ENCODE results near the gene REEP5. TPM values are rescaled to one million over a fixed set of nuclear protein-coding genes. Genes with fewer than 3 reads are reported as not detected.
"Not testable (repeated sequence)": the region's sequence is repeated elsewhere in the genome, so short reads cannot be mapped to it uniquely, and the experiment has no call there.

The REEP5 gene
- total RNA-seq, 1 experiment from 2014 or later, result 112 TPM

GRCh38 chr5:112965733-112966306 is 43.8 kb upstream of the REEP5 start:
- TF ChIP-seq CTCF (IDR thresholded peaks at IDR 0.05) (no peak), POLR2AphosphoS5 (IDR thresholded peaks at IDR 0.05; ENCODE audit: low read depth, low read length) (no peak), SIN3A (IDR thresholded peaks at IDR 0.05; ENCODE audit: borderline replicate concordance, insufficient read depth, low read depth, low read length) (no peak), REST (IDR thresholded peaks at IDR 0.05; ENCODE audit: insufficient read depth in 1 of 2, low read depth in 2 of 2, low read length in 1 of 2) (no peak), TCF7L2 (IDR thresholded peaks at IDR 0.05; ENCODE audit: low read depth, low read length) (no peak)
- no peak for DNase-seq (ENCODE audit: low read depth, low spot score)
- no peaks in the 10 kb centered on the region for H3K36me3 ChIP-seq (ENCODE audit: control insufficient read depth, insufficient read depth, low read length)
- intact Hi-C loops (cut with micrococcal nuclease; ENCODE audit: unreplicated experiment), result no loop called here
- H3K9me3 ChIP-seq (ENCODE audit: control insufficient read depth, insufficient read depth, low read depth, low read length), result no peaks in the 10 kb centered on the region
- H3K4me1 ChIP-seq (ENCODE audit: control insufficient read depth, insufficient read depth, low read length), result peaks cover 38% of the 10 kb centered on the region
- in situ Hi-C loops (cut with HindIII; ENCODE audit: low pct_unique_long_range_greater_than_20kb, low sequenced_read_pairs), result no loop called here
- ChIA-PET POLR2A (no interaction called here), CTCF (interaction anchor here (0.7 kb wide), 1 partner anchor 982 kb away, joined by 4 read pairs; no protein-coding TSS in a partner anchor)
- H3K4me3 ChIP-seq (ENCODE audit: low read depth in 2 of 2, low read length in 2 of 2), result no peak overlapping the region
- ATAC-seq, result no peak
- no peaks in the 10 kb centered on the region for H3K27me3 ChIP-seq (ENCODE audit: control insufficient read depth, insufficient read depth, low read length)
- H3K27ac ChIP-seq (ENCODE audit: low read length), result peak overlapping the region; percentile 34; the same call in 1 of the 2 replicates
- BruUV-seq (replicated peaks), result no TSS peak

DNA sequence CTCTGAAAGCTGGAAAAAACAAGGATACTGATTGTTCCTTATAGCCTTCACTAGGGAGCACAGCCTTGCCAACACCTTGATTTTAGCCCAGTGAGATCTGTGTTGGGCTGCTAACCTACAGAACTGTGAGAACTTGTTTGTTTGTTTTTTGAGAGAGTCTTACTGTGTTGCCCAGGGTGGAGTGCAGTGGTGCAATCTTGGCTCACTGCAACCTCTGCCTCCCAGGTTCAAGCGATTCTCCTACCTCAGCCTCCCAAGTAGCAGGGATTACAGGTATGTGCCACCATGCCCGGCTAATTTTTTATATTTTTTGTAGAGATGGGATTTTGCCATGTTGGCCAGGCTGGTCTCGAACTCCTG is 41.3 kb upstream of the REEP5 start:
- POLR2A ChIA-PET, result not testable (repeated sequence)

GRCh38 chr5:112960863-112961504 is 39.0 kb upstream of the REEP5 start:
- CTCF ChIA-PET, result no interaction called here
- Histone ChIP-seq H3K36me3 (ENCODE audit: control insufficient read depth, insufficient read depth, low read length) (no peaks in the 10 kb centered on the region), H3K4me3 (ENCODE audit: low read depth in 2 of 2, low read length in 2 of 2) (no peak overlapping the region), H3K27ac (ENCODE audit: low read length) (peak overlapping the region; percentile 96), H3K9me3 (ENCODE audit: control insufficient read depth, insufficient read depth, low read depth, low read length) (no peaks in the 10 kb centered on the region), H3K4me1 (ENCODE audit: control insufficient read depth, insufficient read depth, low read length) (peaks cover 58% of the 10 kb centered on the region), H3K27me3 (ENCODE audit: control insufficient read depth, insufficient read depth, low read length) (no peaks in the 10 kb centered on the region)
- DNase-seq (ENCODE audit: low read depth, low spot score) (no peak), ATAC-seq (no peak)
- POLR2A ChIA-PET, result interaction anchor here (1.4 kb wide), 1 partner anchor 15 kb away, joined by 5 read pairs; the partner anchor contains the start of gene DCP2
- in situ Hi-C loops (cut with HindIII; ENCODE audit: low pct_unique_long_range_greater_than_20kb, low sequenced_read_pairs), result no loop called here
- intact Hi-C loops (cut with micrococcal nuclease; ENCODE audit: unreplicated experiment), result no loop called here
- no TSS peak for BruUV-seq (replicated peaks)
- no peak for TF ChIP-seq CTCF (IDR thresholded peaks at IDR 0.05)
- no peak for TF ChIP-seq REST (IDR thresholded peaks at IDR 0.05; ENCODE audit: insufficient read depth in 1 of 2, low read depth in 2 of 2, low read length in 1 of 2)
- TF ChIP-seq TCF7L2 (IDR thresholded peaks at IDR 0.05; ENCODE audit: low read depth, low read length), result no peak
- no peak for TF ChIP-seq SIN3A (IDR thresholded peaks at IDR 0.05; ENCODE audit: borderline replicate concordance, insufficient read depth, low read depth, low read length)
- TF ChIP-seq POLR2AphosphoS5 (IDR thresholded peaks at IDR 0.05; ENCODE audit: low read depth, low read length), result no peak

More for the DNA sequence above, 41.3 kb upstream of the REEP5 start:
- DNase-seq (ENCODE audit: low read depth, low spot score); H3K4me3 ChIP-seq (ENCODE audit: low read depth in 2 of 2, low read length in 2 of 2); H3K9me3 ChIP-seq (ENCODE audit: control insufficient read depth, insufficient read depth, low read depth, low read length); H3K27me3 ChIP-seq (ENCODE audit: control insufficient read depth, insufficient read depth, low read length); in situ Hi-C loops (cut with HindIII; ENCODE audit: low pct_unique_long_range_greater_than_20kb, low sequenced_read_pairs); ATAC-seq; H3K36me3 ChIP-seq (ENCODE audit: control insufficient read depth, insufficient read depth, low read length); CTCF ChIA-PET; intact Hi-C loops (cut with micrococcal nuclease; ENCODE audit: unreplicated experiment); BruUV-seq (replicated peaks): not testable (repeated sequence)
- H3K27ac ChIP-seq (ENCODE audit: low read length), result peak overlapping the region; percentile 54
- peaks cover 41% of the 10 kb centered on the region for H3K4me1 ChIP-seq (ENCODE audit: control insufficient read depth, insufficient read depth, low read length)
